Measurements from ENCODE around the gene MINDY1. TPM values are rescaled to one million over a fixed set of nuclear protein-coding genes. Genes with fewer than 3 reads are reported as not detected.

The MINDY1 gene, protein sequence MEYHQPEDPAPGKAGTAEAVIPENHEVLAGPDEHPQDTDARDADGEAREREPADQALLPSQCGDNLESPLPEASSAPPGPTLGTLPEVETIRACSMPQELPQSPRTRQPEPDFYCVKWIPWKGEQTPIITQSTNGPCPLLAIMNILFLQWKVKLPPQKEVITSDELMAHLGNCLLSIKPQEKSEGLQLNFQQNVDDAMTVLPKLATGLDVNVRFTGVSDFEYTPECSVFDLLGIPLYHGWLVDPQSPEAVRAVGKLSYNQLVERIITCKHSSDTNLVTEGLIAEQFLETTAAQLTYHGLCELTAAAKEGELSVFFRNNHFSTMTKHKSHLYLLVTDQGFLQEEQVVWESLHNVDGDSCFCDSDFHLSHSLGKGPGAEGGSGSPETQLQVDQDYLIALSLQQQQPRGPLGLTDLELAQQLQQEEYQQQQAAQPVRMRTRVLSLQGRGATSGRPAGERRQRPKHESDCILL
- 11.5 and 12.5 TPM in 2 replicates for total RNA-seq

DNA sequence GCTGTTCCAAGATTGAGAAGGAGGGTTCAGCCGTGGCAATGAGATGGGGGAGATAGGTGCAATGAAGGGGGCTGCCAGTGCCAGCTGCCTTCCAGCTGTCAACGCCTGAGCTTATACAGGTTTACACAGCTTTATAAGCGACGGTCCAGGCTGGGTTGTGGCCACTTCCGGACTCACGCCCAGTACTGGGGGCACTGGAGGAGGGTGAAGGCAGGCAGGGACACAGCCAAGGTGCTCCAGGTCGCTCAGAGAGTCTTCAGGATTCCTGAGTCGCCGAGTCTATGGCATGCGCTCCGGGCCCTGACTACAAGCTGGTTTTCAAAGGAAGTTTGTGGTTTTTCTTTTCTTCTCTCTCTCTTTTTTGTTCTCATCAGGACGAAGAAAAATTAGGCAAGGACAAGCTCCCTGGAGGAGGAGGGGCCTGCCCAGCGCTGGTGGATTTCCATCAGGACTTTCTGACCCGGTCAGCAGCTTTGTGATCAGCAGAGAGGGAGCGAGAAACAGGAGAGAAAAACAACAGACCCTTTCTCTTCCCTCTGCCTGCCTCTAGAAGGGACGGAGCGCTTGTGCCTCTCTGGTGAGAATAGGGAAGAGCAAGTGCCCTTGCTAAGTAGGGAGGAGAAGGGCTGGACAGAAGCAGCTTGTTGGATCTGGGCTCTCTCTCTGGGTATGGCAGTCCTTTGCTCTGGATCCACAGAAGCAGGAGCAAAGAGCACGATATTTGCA lies at the start of gene MINDY1:
Gene MINDY1 (minus strand): TSS at position 576 of the 726 bp plus-strand sequence. CDS start 4,285 bp downstream, outside the sequence.
- Mint-ChIP-seq H3K27ac (peak within 1 kb of the TSS; percentile 90), H3K9me3 (no peaks in the 10 kb centered on the region), H3K4me1 (peaks cover 70% of the 10 kb centered on the region), H3K4me3 (peak within 1 kb of the TSS; percentile 100), H3K27me3 (no peaks in the 10 kb centered on the region), H3K36me3 (ENCODE audit: low read depth) (peaks cover 12% of the 10 kb centered on the region)
- intact Hi-C loops (cut with micrococcal nuclease): loop anchor here (5.0 to 10.0 kb wide), 4 partner anchors 394 to 639 kb away; partner anchors contain the start of gene TARS2
- peak; percentile 80 for DNase-seq

DNA sequence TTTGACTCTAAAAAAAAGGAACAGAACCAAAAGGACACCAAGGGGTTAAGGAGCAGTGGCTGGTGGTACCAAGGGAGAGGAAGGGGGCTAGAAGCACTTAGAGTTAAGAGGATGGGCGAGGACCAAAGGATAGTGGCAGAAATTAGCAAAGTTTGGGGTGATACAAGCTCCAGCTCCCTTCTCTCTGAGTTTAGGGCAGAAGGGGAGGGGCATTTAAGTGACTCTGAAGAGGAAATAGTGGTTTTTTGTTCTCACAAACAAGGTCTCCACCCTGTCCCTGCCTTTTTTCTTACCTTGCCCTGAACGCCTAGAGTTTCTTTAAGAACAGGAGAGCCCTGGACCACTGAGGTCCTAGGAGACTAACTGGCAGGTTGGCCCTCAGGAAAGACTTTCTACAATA lies 49.4 kb upstream of the MINDY1 start:
- Mint-ChIP-seq H3K4me1 (peaks cover 64% of the 10 kb centered on the region), H3K36me3 (ENCODE audit: low read depth) (peaks cover 71% of the 10 kb centered on the region), H3K4me3 (peak overlapping the region; percentile 99), H3K9me3 (no peaks in the 10 kb centered on the region), H3K27me3 (no peaks in the 10 kb centered on the region), H3K27ac (peak overlapping the region; percentile 99)
- intact Hi-C loops (cut with micrococcal nuclease): loop anchor here (2.0 to 5.0 kb wide), 6 partner anchors 34 to 494 kb away; partner anchors contain the start of genes ARNT, ENSA, PRUNE1 and TNFAIP8L2
- peak; percentile 87 for DNase-seq

DNA sequence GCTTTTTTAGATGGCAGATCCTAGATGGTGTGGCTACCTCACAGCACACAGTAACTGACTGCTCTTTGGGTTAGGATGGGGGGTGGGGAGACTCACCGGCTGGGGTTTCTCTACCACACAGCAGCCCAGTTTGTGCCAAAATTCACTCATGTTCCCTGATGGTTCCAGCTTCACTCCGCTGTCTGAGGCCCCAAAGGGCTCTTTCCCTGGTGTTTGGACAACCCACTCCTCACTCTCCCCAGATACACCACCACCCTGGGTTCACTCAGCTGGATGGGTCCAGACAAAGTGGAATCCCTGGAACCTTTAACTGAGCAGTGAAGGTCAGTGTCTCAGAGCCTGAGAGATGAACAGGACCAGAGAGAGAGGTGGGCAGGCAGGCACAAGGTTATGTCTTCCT lies 48.9 kb upstream of the MINDY1 start:
- Mint-ChIP-seq H3K36me3 (ENCODE audit: low read depth) (peaks cover 76% of the 10 kb centered on the region), H3K4me1 (peaks cover 58% of the 10 kb centered on the region), H3K27ac (peak overlapping the region; percentile 99), H3K27me3 (no peaks in the 10 kb centered on the region), H3K9me3 (no peaks in the 10 kb centered on the region), H3K4me3 (peak overlapping the region; percentile 99)
- peak; percentile 61 for DNase-seq
- intact Hi-C loops (cut with micrococcal nuclease): loop anchor here (5.0 kb wide), 5 partner anchors 33 to 493 kb away; partner anchors contain the start of genes ARNT, ENSA and TNFAIP8L2

DNA sequence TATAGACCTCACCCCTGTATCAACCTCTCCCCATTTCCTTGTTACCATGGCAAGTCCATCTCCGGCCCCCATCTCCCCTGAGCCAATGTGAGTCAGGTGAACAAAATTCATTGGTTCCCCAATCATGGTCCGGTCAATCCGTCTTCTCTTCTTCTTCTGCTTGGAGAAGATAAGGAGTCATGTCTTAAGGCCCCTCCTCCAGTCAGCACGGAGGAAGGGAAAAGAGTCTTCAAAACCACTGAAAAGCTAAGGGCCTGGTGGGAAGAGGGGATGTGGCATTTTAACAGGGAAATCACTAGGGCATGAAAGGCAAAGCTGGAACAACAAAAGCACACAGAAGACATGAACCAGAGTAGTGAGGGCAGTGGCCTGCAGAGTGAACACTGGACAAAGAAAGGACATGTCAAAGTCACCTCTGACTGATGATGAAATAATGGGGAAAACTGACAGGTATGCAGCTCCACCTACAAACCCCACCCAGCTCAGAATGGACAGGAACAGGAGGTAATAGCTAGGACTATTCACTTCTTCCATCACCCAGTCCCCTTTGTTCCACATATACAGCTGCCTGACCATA lies 48.4 kb upstream of the MINDY1 start:
- peaks cover 58% of the 10 kb centered on the region for H3K4me1 Mint-ChIP-seq

DNA sequence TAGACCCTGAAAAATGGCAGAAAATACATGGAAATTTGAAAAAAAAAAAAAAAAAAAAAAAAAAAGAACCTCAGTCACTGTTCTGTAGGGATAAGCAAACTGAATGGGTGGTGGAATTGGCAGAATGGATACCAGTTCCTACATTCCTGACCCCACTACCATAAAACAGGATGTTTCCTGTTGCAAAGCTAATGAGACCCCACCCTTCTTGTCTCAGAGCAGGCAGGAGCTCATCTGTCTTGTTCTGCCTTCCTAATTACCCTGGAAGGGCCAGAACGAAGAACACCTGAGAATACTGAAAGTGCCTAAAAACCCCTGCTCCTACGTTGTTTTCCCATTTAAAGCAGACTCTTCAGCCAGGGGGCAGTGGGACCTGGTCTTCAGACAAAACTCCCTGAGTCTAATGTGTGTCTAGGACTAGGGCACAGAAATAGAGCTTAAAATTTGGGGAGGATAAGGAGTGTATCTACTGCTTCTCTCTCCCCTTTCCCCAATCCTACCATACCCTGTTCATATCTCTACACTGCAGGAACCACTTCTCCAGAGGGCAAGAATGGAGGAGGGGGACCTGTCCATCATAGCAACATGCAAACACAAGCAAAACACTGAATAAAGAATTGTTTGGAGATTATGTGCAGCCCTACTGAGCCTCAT lies 44.8 kb upstream of the MINDY1 start:
- intact Hi-C loops (cut with micrococcal nuclease): no loop called here
- H3K27ac Mint-ChIP-seq: no peak overlapping the region
- no peak for DNase-seq
- H3K4me1 Mint-ChIP-seq: peaks cover 57% of the 10 kb centered on the region
- no peak overlapping the region for H3K4me3 Mint-ChIP-seq
- H3K9me3 Mint-ChIP-seq: no peaks in the 10 kb centered on the region
- H3K27me3 Mint-ChIP-seq: no peaks in the 10 kb centered on the region
- peaks cover 55% of the 10 kb centered on the region for H3K36me3 Mint-ChIP-seq (ENCODE audit: low read depth)

More for the DNA sequence above, 48.4 kb upstream of the MINDY1 start:
- Mint-ChIP-seq H3K36me3 (ENCODE audit: low read depth) (peaks cover 80% of the 10 kb centered on the region), H3K9me3 (no peaks in the 10 kb centered on the region), H3K4me3 (peak overlapping the region; percentile 99), H3K27me3 (no peaks in the 10 kb centered on the region), H3K27ac (peak overlapping the region; percentile 99)
- intact Hi-C loops (cut with micrococcal nuclease): loop anchor here (5.0 kb wide), 5 partner anchors 33 to 493 kb away; partner anchors contain the start of genes ARNT, ENSA and TNFAIP8L2
- DNase-seq: no peak

DNA sequence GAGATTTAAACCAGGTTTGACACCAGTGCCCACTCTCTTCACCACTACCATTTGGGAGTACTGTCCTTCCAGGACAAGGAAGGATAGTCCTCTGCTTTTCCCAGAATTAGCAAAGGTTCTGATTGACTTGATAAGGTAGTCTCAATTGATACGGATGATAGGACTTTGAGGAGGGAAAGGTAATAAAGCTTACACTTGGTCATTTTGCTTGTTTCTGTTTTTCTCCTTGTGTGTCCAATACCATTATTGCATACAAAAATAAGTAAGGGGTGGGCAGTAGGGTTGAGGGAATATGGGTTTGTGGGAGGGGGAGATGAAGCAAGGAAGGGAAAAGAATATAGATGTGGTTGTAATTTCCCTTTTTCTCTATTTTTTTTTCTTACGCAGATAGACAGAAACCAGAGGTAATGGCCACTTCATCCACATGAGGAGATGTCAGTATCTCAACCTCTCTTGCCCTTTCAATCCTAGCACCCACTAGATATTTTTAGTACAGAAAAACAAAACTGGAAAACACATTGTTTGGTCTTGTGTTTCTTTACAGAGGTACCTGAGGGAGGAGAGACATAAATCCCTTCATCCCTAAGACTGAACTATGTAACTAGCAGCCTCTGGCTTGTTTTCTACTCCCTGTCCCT lies 43.5 kb upstream of the MINDY1 start:
- Mint-ChIP-seq H3K27me3 (no peaks in the 10 kb centered on the region), H3K9me3 (no peaks in the 10 kb centered on the region), H3K27ac (peak overlapping the region; percentile 66), H3K36me3 (ENCODE audit: low read depth) (peaks cover 42% of the 10 kb centered on the region), H3K4me1 (peaks cover 48% of the 10 kb centered on the region), H3K4me3 (no peak overlapping the region)
- no peak for DNase-seq
- intact Hi-C loops (cut with micrococcal nuclease): no loop called here

DNA sequence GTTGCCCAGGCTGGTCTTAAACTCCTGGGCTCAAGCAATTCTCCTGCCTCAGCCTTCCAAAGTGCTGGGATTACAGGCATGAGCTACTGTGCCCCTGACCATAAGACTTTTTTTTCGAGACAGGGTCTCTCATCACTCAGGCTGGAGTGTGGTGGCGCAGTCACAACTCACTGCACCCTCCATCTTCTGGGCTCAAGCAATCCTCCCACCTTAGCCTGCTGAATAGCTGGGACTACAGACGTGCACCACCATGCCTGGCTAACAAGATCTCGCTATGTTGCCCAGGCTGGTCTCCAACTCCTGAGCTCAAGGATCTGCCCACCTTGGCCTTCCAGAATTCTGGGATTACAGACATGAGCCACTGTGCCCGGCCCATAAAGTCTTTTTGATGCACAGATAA lies 42.8 kb upstream of the MINDY1 start:
- intact Hi-C loops (cut with micrococcal nuclease): no loop called here
- Mint-ChIP-seq H3K27me3 (no peaks in the 10 kb centered on the region), H3K4me3 (no peak overlapping the region), H3K36me3 (ENCODE audit: low read depth) (peaks cover 37% of the 10 kb centered on the region), H3K4me1 (peaks cover 42% of the 10 kb centered on the region), H3K27ac (peak overlapping the region; percentile 67), H3K9me3 (no peaks in the 10 kb centered on the region)
- DNase-seq: peak; percentile 63

DNA sequence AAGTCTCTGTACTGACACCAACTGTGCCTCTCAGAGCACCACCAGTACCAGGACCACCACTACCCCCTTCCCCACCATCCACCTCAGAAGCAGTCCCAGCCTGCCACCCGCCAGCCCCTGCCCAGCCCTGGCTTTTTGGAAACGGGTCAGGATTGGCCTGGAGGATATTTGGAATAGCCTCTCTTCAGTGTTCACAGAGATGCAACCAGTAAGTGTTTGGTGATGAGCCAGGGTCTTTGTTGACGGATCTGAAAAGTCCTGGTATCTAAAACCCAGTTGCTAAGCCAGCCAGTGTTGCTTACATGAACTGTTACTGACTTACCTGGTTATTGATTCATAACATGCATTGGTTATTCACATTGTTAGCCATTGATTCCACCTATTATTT lies 41.9 kb upstream of the MINDY1 start:
- peaks cover 29% of the 10 kb centered on the region for H3K36me3 Mint-ChIP-seq (ENCODE audit: low read depth)
- intact Hi-C loops (cut with micrococcal nuclease): loop anchor here (1.0 kb wide), 1 partner anchor 9 kb away; no protein-coding TSS in a partner anchor

DNA sequence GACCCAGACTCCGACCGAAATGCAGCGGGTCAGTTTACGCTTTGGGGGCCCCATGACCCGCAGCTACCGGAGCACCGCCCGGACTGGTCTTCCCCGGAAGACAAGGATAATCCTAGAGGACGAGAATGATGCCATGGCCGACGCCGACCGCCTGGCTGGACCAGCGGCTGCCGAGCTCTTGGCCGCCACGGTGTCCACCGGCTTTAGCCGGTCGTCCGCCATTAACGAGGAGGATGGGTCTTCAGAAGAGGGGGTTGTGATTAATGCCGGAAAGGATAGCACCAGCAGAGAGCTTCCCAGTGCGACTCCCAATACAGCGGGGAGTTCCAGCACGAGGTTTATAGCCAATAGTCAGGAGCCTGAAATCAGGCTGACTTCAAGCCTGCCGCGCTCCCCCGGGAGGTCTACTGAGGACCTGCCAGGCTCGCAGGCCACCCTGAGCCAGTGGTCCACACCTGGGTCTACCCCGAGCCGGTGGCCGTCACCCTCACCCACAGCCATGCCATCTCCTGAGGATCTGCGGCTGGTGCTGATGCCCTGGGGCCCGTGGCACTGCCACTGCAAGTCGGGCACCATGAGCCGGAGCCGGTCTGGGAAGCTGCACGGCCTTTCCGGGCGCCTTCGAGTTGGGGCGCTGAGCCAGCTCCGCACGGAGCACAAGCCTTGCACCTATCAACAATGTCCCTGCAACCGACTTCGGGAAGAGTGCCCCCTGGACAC lies 41.4 kb upstream of the MINDY1 start:
- H3K27me3 Mint-ChIP-seq: no peaks in the 10 kb centered on the region
- intact Hi-C loops (cut with micrococcal nuclease): loop anchor here (1.0 to 2.0 kb wide), 3 partner anchors 9 to 39 kb away; partner anchors contain the start of genes GABPB2 and PRUNE1
- peak overlapping the region; percentile 84 for H3K27ac Mint-ChIP-seq
- no peaks in the 10 kb centered on the region for H3K9me3 Mint-ChIP-seq
- peaks cover 27% of the 10 kb centered on the region for H3K36me3 Mint-ChIP-seq (ENCODE audit: low read depth)
- peak; percentile 86 for DNase-seq
- peak overlapping the region; percentile 93 for H3K4me3 Mint-ChIP-seq
- H3K4me1 Mint-ChIP-seq: peaks cover 45% of the 10 kb centered on the region

More for the DNA sequence above, 41.9 kb upstream of the MINDY1 start:
- DNase-seq: no peak
- Mint-ChIP-seq H3K27me3 (no peaks in the 10 kb centered on the region), H3K4me3 (peak overlapping the region; percentile 93), H3K27ac (peak overlapping the region; percentile 84), H3K9me3 (no peaks in the 10 kb centered on the region), H3K4me1 (peaks cover 40% of the 10 kb centered on the region)

DNA sequence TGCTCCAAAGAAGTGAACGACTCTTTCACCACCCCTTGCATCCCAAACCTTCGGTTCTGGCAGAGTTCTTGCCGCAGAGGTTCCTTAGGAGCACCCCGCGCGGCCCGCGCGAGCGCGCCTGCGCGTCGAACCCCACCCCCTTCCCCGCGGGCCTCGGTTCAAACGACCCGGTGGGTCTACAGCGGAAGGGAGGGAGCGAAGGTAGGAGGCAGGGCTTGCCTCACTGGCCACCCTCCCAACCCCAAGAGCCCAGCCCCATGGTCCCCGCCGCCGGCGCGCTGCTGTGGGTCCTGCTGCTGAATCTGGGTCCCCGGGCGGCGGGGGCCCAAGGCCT lies 40.9 kb upstream of the MINDY1 start, which contains the start of gene C1orf56:
Gene C1orf56 (plus strand): TSS at position 161 of the 334 bp plus-strand sequence. CDS start 97 bp downstream, at position 258.
- H3K27ac Mint-ChIP-seq: peak within 1 kb of the TSS; percentile 84
- peaks cover 21% of the 10 kb centered on the region for H3K36me3 Mint-ChIP-seq (ENCODE audit: low read depth)
- H3K4me1 Mint-ChIP-seq: peaks cover 49% of the 10 kb centered on the region
- no peaks in the 10 kb centered on the region for H3K27me3 Mint-ChIP-seq
- intact Hi-C loops (cut with micrococcal nuclease): loop anchor here (2.0 kb wide), 2 partner anchors 23 to 39 kb away; partner anchors contain the start of genes GABPB2 and PRUNE1
- peak within 1 kb of the TSS; percentile 93 for H3K4me3 Mint-ChIP-seq
- H3K9me3 Mint-ChIP-seq: no peaks in the 10 kb centered on the region
- DNase-seq: peak; percentile 88

DNA sequence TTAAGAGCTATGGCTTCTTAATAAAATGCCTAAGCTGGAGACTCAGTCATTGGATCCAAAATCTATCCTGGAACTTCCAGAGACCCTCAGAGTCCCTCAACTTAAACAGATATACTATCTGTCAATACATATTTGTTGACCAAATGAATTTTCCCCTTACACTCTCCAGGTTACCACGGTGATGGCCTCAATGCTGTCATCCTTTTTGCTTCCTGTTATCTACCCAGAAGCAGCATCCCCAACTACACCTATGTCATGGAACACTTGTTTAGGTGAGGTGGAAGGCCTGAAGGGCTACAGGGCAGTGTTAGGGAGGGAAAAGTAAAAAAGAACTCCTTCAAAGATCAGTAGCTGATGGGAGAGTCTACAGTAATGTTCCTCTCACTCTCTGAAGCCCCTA lies 36.5 kb upstream of the MINDY1 start:
- Mint-ChIP-seq H3K27ac (peak overlapping the region; percentile 38), H3K4me1 (peaks cover 29% of the 10 kb centered on the region), H3K9me3 (no peaks in the 10 kb centered on the region), H3K36me3 (ENCODE audit: low read depth) (peaks cover 3% of the 10 kb centered on the region), H3K4me3 (no peak overlapping the region), H3K27me3 (no peaks in the 10 kb centered on the region)
- intact Hi-C loops (cut with micrococcal nuclease): loop anchor here (2.0 kb wide), 1 partner anchor 16 kb away; the partner anchor contains the start of gene CDC42SE1
- peak; percentile 76 for DNase-seq

DNA sequence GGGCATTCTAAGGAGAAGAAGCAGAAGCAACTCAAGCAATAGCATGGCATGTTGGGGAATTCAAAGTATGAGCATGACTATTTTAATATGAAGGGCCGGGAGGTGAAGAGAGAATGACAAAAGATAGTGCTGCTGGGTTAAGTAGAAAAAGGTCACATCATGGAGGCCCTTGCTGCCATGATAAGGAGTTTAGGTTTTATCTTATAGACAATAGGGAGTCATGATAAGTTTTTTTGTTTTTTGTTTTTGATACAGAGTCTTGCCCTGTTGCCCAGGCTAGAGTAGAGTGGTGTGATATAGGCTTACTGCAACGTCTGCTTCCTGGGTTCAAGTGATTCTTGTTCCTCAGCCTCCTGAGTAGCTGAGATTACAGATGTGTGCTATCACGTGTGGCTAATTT lies 32.8 kb upstream of the MINDY1 start:
- Mint-ChIP-seq H3K27ac (no peak overlapping the region), H3K27me3 (no peaks in the 10 kb centered on the region), H3K9me3 (no peaks in the 10 kb centered on the region), H3K4me3 (no peak overlapping the region), H3K36me3 (ENCODE audit: low read depth) (peaks cover 10% of the 10 kb centered on the region), H3K4me1 (peaks cover 16% of the 10 kb centered on the region)
- DNase-seq: no peak
- intact Hi-C loops (cut with micrococcal nuclease): no loop called here
